ENCODE measurements around the gene AVP. TPM values are rescaled to one million over a fixed set of nuclear protein-coding genes. Genes with fewer than 3 reads are reported as not detected.

AVP gene
- total and polyA plus RNA-seq, 2 of the 13 experiments (the other 11 are each of a cell fraction or from before 2014, with no cell fraction given): 0.12 TPM; not detected in 1

- TF ChIP-seq ZBTB26 (CRISPR knock-in tag; IDR thresholded peaks at IDR 0.05; ENCODE audit: borderline replicate concordance): no peak
- no peak for TF ChIP-seq MNT (IDR thresholded peaks at IDR 0.05)
- peak; percentile 13; the same call in 1 of the 2 replicates for TF ChIP-seq ZNF501 (CRISPR knock-in tag; IDR thresholded peaks at IDR 0.05)
- no peak for TF ChIP-seq TMF1 (CRISPR knock-in tag; IDR thresholded peaks at IDR 0.05; ENCODE audit: low read depth)
- TF ChIP-seq ZNF44 (CRISPR knock-in tag; IDR thresholded peaks at IDR 0.05): peak; percentile 82; the same call in 1 of the 2 replicates
- TF ChIP-seq TGIF2 (CRISPR knock-in tag; IDR thresholded peaks at IDR 0.05): no peak
- 0 out of 2 replicates have a peak, but pooled peaks have one; percentile 46 for TF ChIP-seq ZFP91 (CRISPR knock-in tag; IDR thresholded peaks at IDR 0.05; ENCODE audit: borderline replicate concordance)
- TF ChIP-seq MBNL3 (CRISPR knock-in tag; conservative IDR thresholded peaks at IDR 0.05): no peak
- peak; percentile 54; the same call in 1 of the 2 replicates for TF ChIP-seq ARID4A (CRISPR knock-in tag; IDR thresholded peaks at IDR 0.05; ENCODE audit: borderline replicate concordance)
- TF ChIP-seq STAT6 (CRISPR knock-in tag; IDR thresholded peaks at IDR 0.05; ENCODE audit: borderline replicate concordance): no peak
- 0 out of 2 replicates have a peak, but pooled peaks have one; percentile 2 for TF ChIP-seq MEF2D (CRISPR knock-in tag; IDR thresholded peaks at IDR 0.05)
- no peak for TF ChIP-seq MIXL1 (CRISPR knock-in tag; IDR thresholded peaks at IDR 0.05)
- TF ChIP-seq ZFP90 (CRISPR knock-in tag; IDR thresholded peaks at IDR 0.05; ENCODE audit: borderline replicate concordance): 0 out of 2 replicates have a peak, but pooled peaks have one; percentile 7
- TF ChIP-seq ZMYM2 (CRISPR knock-in tag; IDR thresholded peaks at IDR 0.05): 0 out of 2 replicates have a peak, but pooled peaks have one; percentile 2
- TF ChIP-seq ELF3 (CRISPR knock-in tag; IDR thresholded peaks at IDR 0.05): no peak
- TF ChIP-seq KDM2A (CRISPR knock-in tag; IDR thresholded peaks at IDR 0.05; ENCODE audit: borderline replicate concordance, low read depth): no peak
- 0 out of 2 replicates have a peak, but pooled peaks have one; percentile 0 for TF ChIP-seq GABPB1 (CRISPR knock-in tag; IDR thresholded peaks at IDR 0.05)
Measured at GRCh38 chr20:3107464-3108025, 23.0 kb upstream of the AVP start (continued).

Data from HepG2 (cell line).